ENCODE data around the gene MANEA. TPM values are rescaled to one million over a fixed set of nuclear protein-coding genes. Genes with fewer than 3 reads are reported as not detected.

The MANEA gene
- total and polyA plus RNA-seq, 2 of the 13 experiments (the other 11 are each of a cell fraction or from before 2014, with no cell fraction given), result 10.0 to 10.9 TPM

GRCh38 chr6:95574811-95575210 lies 2.5 kb upstream of the MANEA start (continued):
- TF ChIP-seq ZNF280B (CRISPR knock-in tag; IDR thresholded peaks at IDR 0.05; ENCODE audit: borderline replicate concordance) (no peak), KMT2B (CRISPR knock-in tag; IDR thresholded peaks at IDR 0.05) (0 out of 2 replicates have a peak, but pooled peaks have one; percentile 48), HOXA3 (CRISPR knock-in tag; IDR thresholded peaks at IDR 0.05) (no peak), ZNF775 (CRISPR knock-in tag; IDR thresholded peaks at IDR 0.05; ENCODE audit: borderline replicate concordance) (no peak), NFIB (CRISPR knock-in tag; IDR thresholded peaks at IDR 0.05; ENCODE audit: borderline replicate concordance) (no peak), ATF4 (CRISPR knock-in tag; IDR thresholded peaks at IDR 0.05) (peak in 1 of 2 experiments; percentile 91; a peak in 2 of 4 replicates)

GRCh38 chr6:95576218-95576997 lies 927 bp upstream of the MANEA start:
- DNase-seq (ENCODE audit: low spot score) (no peak), FAIRE-seq (no peak), ATAC-seq (no peak)
- H3K79me2 ChIP-seq (ENCODE audit: insufficient read depth, low read length), result peaks cover 30% of the 10 kb centered on the region
- H3K36me3 ChIP-seq (replicated peaks in 1 of 2; ENCODE audit: control insufficient read depth in 1 of 2, insufficient read depth in 2 of 2, low read length in 2 of 2), result no peaks in the 10 kb centered on the region
- WGBS (ENCODE audit: low lambda C conversion rate), result under 1% methylated on average over 5 of the region's 5 CpGs
- no TSS peak for BruUV-seq (replicated peaks)
- in situ Hi-C loops (cut with HindIII; ENCODE audit: extremely low pct_ligation_motif_present, low pct_unique_long_range_greater_than_20kb), result loop anchor here (25.0 kb wide), 1 partner anchor 286 kb away; no protein-coding TSS in a partner anchor
- no peaks in the 10 kb centered on the region for H3K9me3 ChIP-seq (ENCODE audit: low read length)
- intact Hi-C loops (cut with micrococcal nuclease; ENCODE audit: unreplicated experiment), result loop anchor here (5.0 kb wide), 1 partner anchor 241 kb away; no protein-coding TSS in a partner anchor
- no peak for TF ChIP-seq FOXO4 (CRISPR knock-in tag; conservative IDR thresholded peaks at IDR 0.05)
- 0 out of 2 replicates have a peak, but pooled peaks have one; percentile 23 for TF ChIP-seq NFIC (IDR thresholded peaks at IDR 0.05; ENCODE audit: low read length)
- H3K9ac ChIP-seq (ENCODE audit: insufficient read depth, low read depth, low read length), result peak overlapping the region; percentile 78
- H4K20me1 ChIP-seq (ENCODE audit: insufficient read depth, low read length), result no peaks in the 10 kb centered on the region
- POLR2A ChIA-PET, result no interaction called here
- peak overlapping the region; percentile 88 for H2AFZ ChIP-seq (ENCODE audit: low read length)
- no peaks in the 10 kb centered on the region; a peak in 1 of 5 replicates for H3K27me3 ChIP-seq (ENCODE audit: control insufficient read depth in 1 of 2, insufficient read depth in 2 of 2, low read length in 2 of 2)
- H3K27ac ChIP-seq (ENCODE audit: extremely low read length, insufficient read depth, low read length), result peak overlapping the region; percentile 83
- CTCF ChIA-PET (ENCODE audit: low intra/inter-chr PET ratio, low total read pairs), result no interaction called here
- peak overlapping the region; percentile 79 for H3K4me2 ChIP-seq (ENCODE audit: low read depth, low read length)
- H3K4me3 ChIP-seq (replicated peaks in 1 of 3; ENCODE audit: insufficient read depth in 1 of 3, low read depth in 2 of 3, low read length in 3 of 3), result peak overlapping the region; percentile 73 to 99 (median 78)
- peaks cover 35% of the 10 kb centered on the region for H3K4me1 ChIP-seq (ENCODE audit: insufficient read depth, low read length)

Data from HepG2 (cell line).